Measurements from ENCODE around the gene GRB7. TPM values are rescaled to one million over a fixed set of nuclear protein-coding genes. Genes with fewer than 3 reads are reported as not detected.

The GRB7 gene
- total and polyA plus RNA-seq, 2 experiments from 2014 or later: 12.8 to 28.9 TPM

DNA sequence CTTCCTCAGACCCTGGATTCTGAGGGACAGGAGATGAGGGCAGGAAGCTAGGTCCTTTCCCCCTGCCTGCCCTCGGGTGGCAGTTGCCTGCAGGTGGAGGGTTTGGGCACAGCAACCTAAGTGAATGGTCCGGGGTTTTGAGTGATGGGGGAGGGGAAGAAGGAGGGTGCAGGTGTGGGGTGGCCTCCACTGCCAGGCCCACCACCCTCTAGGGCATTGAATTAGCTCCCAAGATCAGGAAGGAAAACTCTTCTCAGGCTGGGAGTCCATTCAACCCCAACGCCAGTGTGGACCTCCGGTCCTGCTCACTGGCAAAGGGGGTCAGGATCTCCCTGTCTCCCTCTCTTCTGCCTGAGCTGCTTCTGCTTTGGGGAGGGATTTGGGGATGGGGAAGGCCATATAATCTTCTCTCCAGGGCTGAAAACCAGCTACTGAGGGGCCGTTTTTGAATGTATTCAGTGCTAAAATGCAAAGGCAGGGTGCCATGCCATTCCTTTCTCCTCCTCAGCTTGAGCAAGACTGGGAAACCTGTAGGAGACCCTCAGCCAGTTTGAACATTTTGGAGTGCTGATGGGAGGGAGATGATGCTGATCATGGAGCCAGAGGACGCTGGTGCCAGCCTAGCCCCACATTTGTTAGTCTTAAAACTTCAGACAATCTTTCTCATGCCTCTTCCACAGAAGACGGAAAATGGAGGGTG, 18.8 kb downstream of the GRB7 start:
- no peaks in the 10 kb centered on the region; the same call in 2 of the 3 replicates for H3K9me3 Mint-ChIP-seq
- H3K27me3 ChIP-seq (ENCODE audit: insufficient read depth): peaks cover 18% of the 10 kb centered on the region
- ATAC-seq (no peak), DNase-seq (ENCODE audit: low spot score) (no peak)
- H3K4me2 ChIP-seq: peak overlapping the region; percentile 89; the same call in 1 of the 2 replicates
- peaks cover 38% of the 10 kb centered on the region for H3K27me3 Mint-ChIP-seq (ENCODE audit: insufficient read depth, low read depth, poor library complexity)
- H4K20me1 ChIP-seq (replicated peaks; ENCODE audit: insufficient read depth): no peaks in the 10 kb centered on the region
- no peaks in the 10 kb centered on the region for H3K36me3 Mint-ChIP-seq (ENCODE audit: low read depth)
- H3K4me3 ChIP-seq: no peak overlapping the region
- H3K27ac ChIP-seq (ENCODE audit: low read depth): no peak overlapping the region
- no peaks in the 10 kb centered on the region for H3K9me2 ChIP-seq (ENCODE audit: insufficient read depth)
- no peak overlapping the region for H3K4me3 Mint-ChIP-seq
- H3K36me3 ChIP-seq (ENCODE audit: insufficient read depth): no peaks in the 10 kb centered on the region
- H3K4me1 ChIP-seq (ENCODE audit: insufficient read depth): peaks cover 20% of the 10 kb centered on the region; the same call in 1 of the 2 replicates
- no peak overlapping the region for H3K27ac Mint-ChIP-seq
- H3K4me1 Mint-ChIP-seq: peaks cover 41% of the 10 kb centered on the region
- 0 out of 2 replicates have a peak, but pooled peaks have one; percentile 24 for TF ChIP-seq ZNF462 (CRISPR knock-in tag; IDR thresholded peaks at IDR 0.05)
- TF ChIP-seq JUNB (IDR thresholded peaks at IDR 0.05; ENCODE audit: unreplicated experiment): no peak
- H3F3A ChIP-seq (replicated peaks; ENCODE audit: low read depth): peaks cover 14% of the 10 kb centered on the region
- H3K79me2 ChIP-seq (replicated peaks; ENCODE audit: insufficient read depth): no peaks in the 10 kb centered on the region
- peak overlapping the region; percentile 38; the same call in 1 of the 2 replicates for H2AFZ ChIP-seq

DNA sequence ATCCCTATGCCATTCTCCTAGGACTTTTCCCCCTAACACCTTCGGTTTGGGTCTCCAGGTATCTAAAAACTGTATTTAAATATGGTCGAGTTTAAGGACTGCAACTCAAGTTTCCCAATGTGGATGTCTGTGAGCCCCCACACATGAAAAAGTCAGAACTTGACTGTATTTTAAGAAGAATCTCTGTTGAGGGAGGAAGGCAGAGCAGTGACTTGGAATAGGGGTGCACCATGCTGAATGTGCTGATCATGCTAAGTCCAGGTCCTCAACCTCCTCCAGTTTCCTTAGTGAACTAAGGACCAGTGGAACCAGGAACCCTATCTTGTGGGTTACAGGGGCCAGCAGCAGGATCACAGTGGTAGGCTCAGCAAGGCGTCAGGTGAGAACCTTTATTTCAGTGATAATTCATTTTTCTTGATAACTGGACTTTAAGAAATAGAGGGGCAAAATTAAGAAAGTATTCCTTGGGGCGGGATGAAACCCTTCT, 19.5 kb downstream of the GRB7 start:
- Mint-ChIP-seq H3K4me3 (no peak overlapping the region; the same call in 2 of the 3 replicates), H3K4me1 (peaks cover 34% of the 10 kb centered on the region), H3K36me3 (ENCODE audit: low read depth) (no peaks in the 10 kb centered on the region), H3K27ac (no peak overlapping the region), H3K9me3 (no peaks in the 10 kb centered on the region; the same call in 2 of the 3 replicates), H3K27me3 (ENCODE audit: insufficient read depth, low read depth, poor library complexity) (peaks cover 38% of the 10 kb centered on the region)
- H3K4me3 ChIP-seq: no peak overlapping the region
- no peaks in the 10 kb centered on the region for H3K79me2 ChIP-seq (replicated peaks; ENCODE audit: insufficient read depth)
- peak overlapping the region; percentile 38; the same call in 1 of the 2 replicates for H2AFZ ChIP-seq
- peaks cover 12% of the 10 kb centered on the region for H3F3A ChIP-seq (replicated peaks; ENCODE audit: low read depth)
- ATAC-seq (no peak), DNase-seq (ENCODE audit: low spot score) (no peak)
- no peak overlapping the region for H3K4me2 ChIP-seq
- H3K27ac ChIP-seq (ENCODE audit: low read depth): no peak overlapping the region
- H3K4me1 ChIP-seq (ENCODE audit: insufficient read depth): peaks cover 14% of the 10 kb centered on the region; the same call in 1 of the 2 replicates
- H4K20me1 ChIP-seq (replicated peaks; ENCODE audit: insufficient read depth): no peaks in the 10 kb centered on the region
- peaks cover 18% of the 10 kb centered on the region for H3K27me3 ChIP-seq (ENCODE audit: insufficient read depth)
- no peak for TF ChIP-seq EZH2phosphoT487 (IDR thresholded peaks at IDR 0.05; ENCODE audit: unreplicated experiment)
- TF ChIP-seq NANOG (IDR thresholded peaks at IDR 0.05; ENCODE audit: borderline replicate concordance): no peak
- TF ChIP-seq ZNF331 (CRISPR knock-in tag; IDR thresholded peaks at IDR 0.05; ENCODE audit: low read depth): no peak
- TF ChIP-seq JUNB (IDR thresholded peaks at IDR 0.05; ENCODE audit: unreplicated experiment): no peak
- no peak for TF ChIP-seq POLR2AphosphoS5 (IDR thresholded peaks at IDR 0.05; ENCODE audit: low read depth)
- TF ChIP-seq STAT1 (IDR thresholded peaks at IDR 0.05; ENCODE audit: unreplicated experiment): no peak
- no peak for TF ChIP-seq CREB1 (CRISPR knock-in tag; IDR thresholded peaks at IDR 0.05; ENCODE audit: low read depth)
- no peaks in the 10 kb centered on the region for H3K9me2 ChIP-seq (ENCODE audit: insufficient read depth)
- no peaks in the 10 kb centered on the region for H3K36me3 ChIP-seq (ENCODE audit: insufficient read depth)

All from GM23338 (cell line).